Measurements from ENCODE around the gene MARK2. TPM values are rescaled to one million over a fixed set of nuclear protein-coding genes. Genes with fewer than 3 reads are reported as not detected.

Gene MARK2
- total and polyA plus RNA-seq, 10 of the 15 experiments (the other 5 are each of a cell fraction or from before 2014, with no cell fraction given) = 0.19 to 29.5 (median 13.2) TPM

DNA sequence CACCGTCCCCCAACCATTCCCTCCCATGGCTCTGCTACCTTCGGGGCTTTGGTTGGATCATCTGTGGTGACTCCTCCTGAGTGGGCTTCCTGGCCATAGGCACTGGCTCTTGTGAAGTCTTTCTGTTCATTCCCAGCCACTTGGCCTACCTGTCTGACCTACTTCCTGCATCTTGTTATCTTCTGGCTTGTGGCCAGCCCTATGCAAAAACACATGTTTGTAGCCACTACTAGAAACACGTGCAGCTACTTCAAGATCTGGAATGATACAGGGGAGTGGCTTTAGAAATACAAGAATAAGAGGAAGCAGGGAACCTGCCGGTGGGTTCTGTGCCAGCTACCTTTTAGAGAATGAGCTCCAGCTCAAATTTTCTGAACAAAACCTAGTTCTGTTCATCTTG, 57.2 kb downstream of the MARK2 start:
- no peaks in the 10 kb centered on the region for H3K4me1 ChIP-seq (ENCODE audit: control insufficient read depth, insufficient read depth, low read length)
- ATAC-seq (no peak), FAIRE-seq (no peak), DNase-seq (ENCODE audit: low read depth, low spot score) (no peak)
- H3K27me3 ChIP-seq (replicated peaks in 1 of 2; ENCODE audit: control insufficient read depth in 2 of 2, insufficient read depth in 2 of 2, low read length in 1 of 2) = no peaks in the 10 kb centered on the region
- POLR2A ChIA-PET = no interaction called here
- SMC1A ChIA-PET (ENCODE audit: uncharacterized antibody, unreplicated experiment) = no interaction called here
- H3K9me3 ChIP-seq (replicated peaks; ENCODE audit: control insufficient read depth, insufficient read depth, low read length) = no peaks in the 10 kb centered on the region
- H3K4me3 ChIP-seq = no peak overlapping the region
- BruUV-seq (replicated peaks) = no TSS peak
- RAD21 ChIA-PET (ENCODE audit: unreplicated experiment) = no interaction called here
- H3K79me2 ChIP-seq (ENCODE audit: control insufficient read depth, insufficient read depth, low read length) = peaks cover 7% of the 10 kb centered on the region
- in situ Hi-C loops (cut with MboI) = no loop called here
- 71% methylated on average over 4 of the region's 4 CpGs for WGBS (ENCODE audit: insufficient coverage, insufficient replicate concordance, low lambda C conversion rate, missing lambda C conversion rate)
- no peaks in the 10 kb centered on the region for H4K20me1 ChIP-seq (ENCODE audit: control insufficient read depth, insufficient read depth)
- CTCF ChIA-PET = interaction anchor here (0.6 to 3.8 kb wide), 4 partner anchors 10 to 252 kb away, joined by 3 to 15 read pairs (median 3); no protein-coding TSS in a partner anchor
- intact Hi-C loops (cut with micrococcal nuclease; ENCODE audit: unreplicated experiment) = no loop called here
- peaks cover 36% of the 10 kb centered on the region in 2 experiments for H3K36me3 ChIP-seq (ENCODE audit: control insufficient read depth in 2 of 2, insufficient read depth in 2 of 2, low read length in 1 of 2)
- no peak overlapping the region for H3K4me2 ChIP-seq (ENCODE audit: control insufficient read depth, insufficient read depth)
- no peak overlapping the region for H3K27ac ChIP-seq (ENCODE audit: control insufficient read depth, insufficient read depth)
- no peak overlapping the region for H2AFZ ChIP-seq (ENCODE audit: control insufficient read depth, low read depth, low read length)
- H3K9ac ChIP-seq (ENCODE audit: control insufficient read depth, insufficient read depth, low read length) = no peak overlapping the region
- no peak for TF ChIP-seq MXI1 (IDR thresholded peaks at IDR 0.05; ENCODE audit: low read depth, low read length)
- TF ChIP-seq, protein P1, sequence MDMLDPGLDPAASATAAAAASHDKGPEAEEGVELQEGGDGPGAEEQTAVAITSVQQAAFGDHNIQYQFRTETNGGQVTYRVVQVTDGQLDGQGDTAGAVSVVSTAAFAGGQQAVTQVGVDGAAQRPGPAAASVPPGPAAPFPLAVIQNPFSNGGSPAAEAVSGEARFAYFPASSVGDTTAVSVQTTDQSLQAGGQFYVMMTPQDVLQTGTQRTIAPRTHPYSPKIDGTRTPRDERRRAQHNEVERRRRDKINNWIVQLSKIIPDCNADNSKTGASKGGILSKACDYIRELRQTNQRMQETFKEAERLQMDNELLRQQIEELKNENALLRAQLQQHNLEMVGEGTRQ (IDR thresholded peaks at IDR 0.05; ENCODE audit: borderline replicate concordance, low read depth, low read length) = no peak
- TF ChIP-seq FOXM1 (IDR thresholded peaks at IDR 0.05; ENCODE audit: low read depth, low read length) = no peak
- TF ChIP-seq TCF3 (IDR thresholded peaks at IDR 0.05; ENCODE audit: borderline replicate concordance, insufficient read depth, low read depth, low read length) = no peak
- TF ChIP-seq YY1 (IDR thresholded peaks at IDR 0.05; ENCODE audit: low read depth, low read length) = no peak
- TF ChIP-seq NR2C1 (IDR thresholded peaks at IDR 0.05) = no peak
- TF ChIP-seq RAD51 (IDR thresholded peaks at IDR 0.05) = no peak
- no peak for TF ChIP-seq RELA (IDR thresholded peaks at IDR 0.05; ENCODE audit: borderline replicate concordance, partially characterized antibody)
- TF ChIP-seq USF1 (IDR thresholded peaks at IDR 0.05; ENCODE audit: borderline replicate concordance, extremely low read length, insufficient read depth, low read depth, low read length) = no peak
- TF ChIP-seq, protein P2, sequence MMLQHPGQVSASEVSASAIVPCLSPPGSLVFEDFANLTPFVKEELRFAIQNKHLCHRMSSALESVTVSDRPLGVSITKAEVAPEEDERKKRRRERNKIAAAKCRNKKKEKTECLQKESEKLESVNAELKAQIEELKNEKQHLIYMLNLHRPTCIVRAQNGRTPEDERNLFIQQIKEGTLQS (IDR thresholded peaks at IDR 0.05; ENCODE audit: borderline replicate concordance, extremely low read depth, low read depth, low read length) = no peak
- no peak for TF ChIP-seq MTA3 (IDR thresholded peaks at IDR 0.05; ENCODE audit: borderline replicate concordance, low read length)
- no peak for TF ChIP-seq GABPA (IDR thresholded peaks at IDR 0.05; ENCODE audit: low read depth)
- TF ChIP-seq, protein P3, sequence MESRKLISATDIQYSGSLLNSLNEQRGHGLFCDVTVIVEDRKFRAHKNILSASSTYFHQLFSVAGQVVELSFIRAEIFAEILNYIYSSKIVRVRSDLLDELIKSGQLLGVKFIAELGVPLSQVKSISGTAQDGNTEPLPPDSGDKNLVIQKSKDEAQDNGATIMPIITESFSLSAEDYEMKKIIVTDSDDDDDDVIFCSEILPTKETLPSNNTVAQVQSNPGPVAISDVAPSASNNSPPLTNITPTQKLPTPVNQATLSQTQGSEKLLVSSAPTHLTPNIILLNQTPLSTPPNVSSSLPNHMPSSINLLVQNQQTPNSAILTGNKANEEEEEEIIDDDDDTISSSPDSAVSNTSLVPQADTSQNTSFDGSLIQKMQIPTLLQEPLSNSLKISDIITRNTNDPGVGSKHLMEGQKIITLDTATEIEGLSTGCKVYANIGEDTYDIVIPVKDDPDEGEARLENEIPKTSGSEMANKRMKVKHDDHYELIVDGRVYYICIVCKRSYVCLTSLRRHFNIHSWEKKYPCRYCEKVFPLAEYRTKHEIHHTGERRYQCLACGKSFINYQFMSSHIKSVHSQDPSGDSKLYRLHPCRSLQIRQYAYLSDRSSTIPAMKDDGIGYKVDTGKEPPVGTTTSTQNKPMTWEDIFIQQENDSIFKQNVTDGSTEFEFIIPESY (IDR thresholded peaks at IDR 0.05) = no peak
- TF ChIP-seq ETV6 (conservative IDR thresholded peaks at IDR 0.05 in 1 of 2, IDR thresholded peaks at IDR 0.05 in 1 of 2; ENCODE audit: borderline replicate concordance in 1 of 2, low read depth in 1 of 2) = no peak
- TF ChIP-seq FOS (IDR thresholded peaks at IDR 0.05; ENCODE audit: borderline replicate concordance, extremely low read depth, insufficient read length) = no peak

All from GM12878 (cell line).